GM23338 (cell line): Measurements from ENCODE around the gene AJM1. TPM values are rescaled to one million over a fixed set of nuclear protein-coding genes. Genes with fewer than 3 reads are reported as not detected.

Experiments used
- ATAC-seq: fragments of 200-7000 bp; cut with Tn5 transposase; 3 replicates; pipeline ENCODE4 v1.9.1; 2020
- DNase-seq: peaks from one replicate; pipeline ENCODE4 v3.0.0-alpha.2; 2015; ENCODE audit warnings: low spot score
- H2AFZ ChIP-seq: fragments of 200-600 bp; sonication (generic); 2 replicates; pipeline ENCODE4 v1.8.0; 2016; ENCODE audit warnings: antibody characterized with exemption, mild to moderate bottlenecking, moderate library complexity
- H3F3A ChIP-seq: fragments of 200-600 bp; sonication (generic); replicated peaks from 2 replicates; pipeline ENCODE4 v1.8.0; 2017; ENCODE audit warnings: antibody characterized with exemption, mixed run types, low read depth
- H3K27ac ChIP-seq: fragments of 200-600 bp; sonication (generic); 2 replicates; pipeline ENCODE4 v1.6.1; 2016; ENCODE audit warnings: low read depth
- H3K27me3 ChIP-seq: fragments of 200-600 bp; sonication (generic); 2 replicates; pipeline ENCODE4 v1.8.0; 2016; ENCODE audit warnings: mild to moderate bottlenecking, mixed run types, moderate library complexity; ENCODE audit not compliant: insufficient read depth
- H3K36me3 ChIP-seq: fragments of 200-600 bp; sonication (generic); 2 replicates; pipeline ENCODE4 v1.8.0; 2016; ENCODE audit warnings: mild to moderate bottlenecking; ENCODE audit not compliant: insufficient read depth
- H3K4me1 ChIP-seq: fragments of 200-600 bp; sonication (generic); 2 replicates; pipeline ENCODE4 v1.8.0; 2016; ENCODE audit warnings: mild to moderate bottlenecking, moderate library complexity; ENCODE audit not compliant: insufficient read depth
- H3K4me2 ChIP-seq: fragments of 200-600 bp; sonication (generic); 2 replicates; pipeline ENCODE4 v1.7.1; 2017; ENCODE audit warnings: mixed run types
- H3K4me3 ChIP-seq: fragments of 200-600 bp; sonication (generic); 2 replicates; pipeline ENCODE4 v1.6.1; 2016; ENCODE audit warnings: mixed run types
- H3K79me2 ChIP-seq: fragments of 200-600 bp; sonication (generic); replicated peaks from 2 replicates; pipeline ENCODE4 v1.8.0; 2017; ENCODE audit warnings: mild to moderate bottlenecking; ENCODE audit not compliant: insufficient read depth
- H3K9me2 ChIP-seq: fragments of 200-600 bp; sonication (generic); 2 replicates; pipeline ENCODE4 v1.8.0; 2017; ENCODE audit not compliant: insufficient read depth
- H4K20me1 ChIP-seq: fragments of 200-600 bp; sonication (generic); replicated peaks from 2 replicates; pipeline ENCODE4 v1.8.0; 2017; ENCODE audit warnings: mild to moderate bottlenecking; ENCODE audit not compliant: insufficient read depth
- H3K27ac Mint-ChIP-seq: 2 replicates; pipeline ENCODE4 v1.8.0; 2020; ENCODE audit warnings: inconsistent platforms, mild to moderate bottlenecking, moderate library complexity, mixed read lengths
- H3K27me3 Mint-ChIP-seq: 3 replicates; pipeline ENCODE4 v1.8.0; 2022; ENCODE audit warnings: low read depth, mild to moderate bottlenecking, moderate library complexity, mixed read lengths, inconsistent platforms; ENCODE audit not compliant: insufficient read depth, poor library complexity
- H3K36me3 Mint-ChIP-seq: 3 replicates; pipeline ENCODE4 v1.8.0; 2021; ENCODE audit warnings: low read depth, mild to moderate bottlenecking, inconsistent platforms, moderate library complexity, mixed read lengths
- H3K4me1 Mint-ChIP-seq: 3 replicates; pipeline ENCODE4 v1.8.0; 2020; ENCODE audit warnings: mild to moderate bottlenecking, inconsistent platforms, mixed read lengths
- H3K4me3 Mint-ChIP-seq: 3 replicates; pipeline ENCODE4 v1.8.0; 2021; ENCODE audit warnings: moderate library complexity, mild to moderate bottlenecking, inconsistent platforms, mixed read lengths
- H3K9me3 Mint-ChIP-seq: 3 replicates; pipeline ENCODE4 v1.8.0; 2020; ENCODE audit warnings: moderate library complexity, mild to moderate bottlenecking, inconsistent platforms, mixed read lengths
- CREB1 ChIP-seq: fragments of 250-450 bp; sonication (Bioruptor Pico); IDR thresholded peaks from 2 replicates; pipeline ENCODE4 v1.5.0; 2020; ENCODE audit warnings: low read depth, mild to moderate bottlenecking, moderate library complexity
- CTCF ChIP-seq, 2 experiments: fragments of 200-600 bp in 1 of 2; sonication (generic) in 1 of 2; conservative IDR thresholded peaks; 2 replicates each; pipeline versions ENCODE4 v1.5.1 to v1.6.1; 2016 to 2017; ENCODE audit warnings: antibody characterized with exemption in 2 of 2, low read depth in 2 of 2, mild to moderate bottlenecking in 2 of 2, moderate library complexity in 1 of 2
- ETS1 ChIP-seq: IDR thresholded peaks from 2 replicates; pipeline ENCODE4 v1.6.1; 2016; ENCODE audit warnings: antibody characterized with exemption
- EZH2 ChIP-seq: fragments of 200-600 bp; sonication (generic); IDR thresholded peaks from one replicate; pipeline ENCODE4 v1.8.0; 2017; ENCODE audit warnings: antibody characterized with exemption, mild to moderate bottlenecking, low read depth; ENCODE audit not compliant: unreplicated experiment
- EZH2phosphoT487 ChIP-seq: fragments of 200-600 bp; sonication (generic); IDR thresholded peaks from one replicate; pipeline ENCODE4 v1.8.1; 2018; ENCODE audit warnings: antibody characterized with exemption; ENCODE audit not compliant: unreplicated experiment
- JUNB ChIP-seq: IDR thresholded peaks from one replicate; pipeline ENCODE4 v1.6.1; 2016; ENCODE audit warnings: antibody characterized with exemption; ENCODE audit not compliant: unreplicated experiment
- NANOG ChIP-seq: IDR thresholded peaks from 2 replicates; pipeline ENCODE4 v1.6.1; 2016; ENCODE audit warnings: antibody characterized with exemption, borderline replicate concordance
- POLR2AphosphoS5 ChIP-seq: IDR thresholded peaks from 2 replicates; pipeline ENCODE4 v1.6.1; 2016; ENCODE audit warnings: antibody characterized with exemption, low read depth
- REST ChIP-seq: IDR thresholded peaks from one replicate; pipeline ENCODE4 v1.6.1; 2018; ENCODE audit warnings: antibody characterized with exemption; ENCODE audit not compliant: unreplicated experiment
- STAT1 ChIP-seq: IDR thresholded peaks from one replicate; pipeline ENCODE4 v1.6.1; 2016; ENCODE audit warnings: antibody characterized with exemption; ENCODE audit not compliant: unreplicated experiment
- ZNF114 ChIP-seq: fragments of 250-450 bp; sonication (Bioruptor Pico); IDR thresholded peaks from 2 replicates; pipeline ENCODE4 v1.5.0; 2020; ENCODE audit warnings: mild to moderate bottlenecking, moderate library complexity
- ZNF331 ChIP-seq: fragments of 250-450 bp; sonication (Bioruptor Pico); IDR thresholded peaks from 2 replicates; pipeline ENCODE4 v1.5.0; 2020; ENCODE audit warnings: low read depth, mild to moderate bottlenecking, moderate library complexity
- ZNF462 ChIP-seq: fragments of 250-450 bp; sonication (Bioruptor Pico); IDR thresholded peaks from 2 replicates; pipeline ENCODE4 v1.5.0; 2020; ENCODE audit warnings: mild to moderate bottlenecking, moderate library complexity
- polyA plus RNA-seq: library from polyadenylated mRNA; unstranded; fragments of >200 nt; fragmentation: Nextera tagmentation; extraction: Ambion mirVana; gene quantifications from 2 replicates; pipeline ENCODE4 v1.2.1, GENCODE V29; 2016
- total RNA-seq: library from RNA; depleted of rRNA; stranded (reverse); fragments of >200 nt; shearing (Covaris generic); gene quantifications from 2 replicates; pipeline ENCODE4 v1.2.3, GENCODE V29; 2014

AJM1 gene
- total and polyA plus RNA-seq, 2 experiments from 2014 or later = 0.36 to 0.49 TPM

GRCh38 chr9:136858452-136858843 lies 16.2 kb downstream of the AJM1 start:
- no peaks in the 10 kb centered on the region for H3K4me1 ChIP-seq
- peaks cover 5% of the 10 kb centered on the region; the same call in 1 of the 2 replicates for H4K20me1 ChIP-seq
- TF ChIP-seq JUNB (no peak), ZNF331 (CRISPR knock-in tag) (no peak), EZH2 (no peak), ETS1 (no peak), ZNF462 (CRISPR knock-in tag) (no peak), POLR2AphosphoS5 (no peak), STAT1 (no peak), REST (no peak), EZH2phosphoT487 (no peak), ZNF114 (CRISPR knock-in tag) (no peak), CREB1 (CRISPR knock-in tag) (no peak), CTCF (conservative IDR thresholded peaks at IDR 0.05; ENCODE audit: low read depth in 2 of 2) (no peak), NANOG (no peak)
- H2AFZ ChIP-seq = no peak overlapping the region
- Mint-ChIP-seq H3K27ac (no peak overlapping the region), H3K4me3 (no peak overlapping the region), H3K36me3 (peaks cover 23% of the 10 kb centered on the region), H3K27me3 (no peaks in the 10 kb centered on the region), H3K9me3 (no peaks in the 10 kb centered on the region), H3K4me1 (no peaks in the 10 kb centered on the region)
- H3F3A ChIP-seq = 0 out of 2 replicates have a peak, but pooled peaks cover 2% of the 10 kb centered on the region
- no peak overlapping the region for H3K4me3 ChIP-seq
- H3K79me2 ChIP-seq = no peaks in the 10 kb centered on the region
- no peak for ATAC-seq
- H3K36me3 ChIP-seq = peaks cover 12% of the 10 kb centered on the region
- H3K4me2 ChIP-seq = no peak overlapping the region
- H3K27ac ChIP-seq = no peak overlapping the region
- no peaks in the 10 kb centered on the region for H3K27me3 ChIP-seq
- H3K9me2 ChIP-seq = no peaks in the 10 kb centered on the region
- DNase-seq = no peak
